ENCODE data around the gene C6orf47. TPM values are rescaled to one million over a fixed set of nuclear protein-coding genes. Genes with fewer than 3 reads are reported as not detected.
A peak's percentile ranks its signal among the peaks of the same experiment; 100 is the strongest.

Gene C6orf47
- total and polyA plus RNA-seq, 2 donors (not counting 3 experiments of a cell fraction or from before 2014, with no cell fraction given), result 5.8 to 12.8 TPM

GRCh38 chr6:31652925-31653724, 7.5 kb downstream of the C6orf47 start:
- DNase-seq (ENCODE audit: low read depth, low spot score) (no peak), FAIRE-seq (peak; percentile 97)
- Histone ChIP-seq H3K4me3 (replicated peaks in 1 of 3; ENCODE audit: insufficient read depth in 1 of 3, low read depth in 1 of 3, low read length in 3 of 3) (peak overlapping the region; percentile 23 to 80 (median 62)), H3K27ac (ENCODE audit: insufficient read depth, low read depth, low read length) (peak overlapping the region; percentile 83), H3K4me2 (ENCODE audit: insufficient read depth, low read length) (peak overlapping the region; percentile 32), H3K36me3 (ENCODE audit: control insufficient read depth in 2 of 2, extremely low read depth in 1 of 2, insufficient read depth in 2 of 2, low read length in 2 of 2) (peaks cover 6 to 15% of the 10 kb centered on the region in 2 experiments), H4K20me1 (replicated peaks; ENCODE audit: control insufficient read depth, extremely low read depth, insufficient read depth, low read length) (no peaks in the 10 kb centered on the region), H3K9me3 (replicated peaks; ENCODE audit: control insufficient read depth, insufficient read depth, low read length) (no peaks in the 10 kb centered on the region), H3K9me1 (replicated peaks; ENCODE audit: control insufficient read depth, extremely low read depth, insufficient read depth, low read length) (no peaks in the 10 kb centered on the region), H3K79me2 (ENCODE audit: control insufficient read depth, insufficient read depth, low read length) (peaks cover 29% of the 10 kb centered on the region), H3K9ac (replicated peaks; ENCODE audit: extremely low read depth, insufficient read depth, low read length) (peak overlapping the region; percentile 94), H3K4me1 (ENCODE audit: control insufficient read depth, extremely low read depth, insufficient read depth, low read length) (peaks cover 23% of the 10 kb centered on the region), H3K27me3 (ENCODE audit: control insufficient read depth in 2 of 2, insufficient read depth in 2 of 2, low read length in 2 of 2) (no peaks in the 10 kb centered on the region), H2AFZ (ENCODE audit: low read depth, low read length) (peak overlapping the region; percentile 61)
- CTCF ChIA-PET, result interaction anchor here (0.7 to 4.0 kb wide), 11 partner anchors 9 to 299 kb away, joined by 3 to 38 read pairs (median 3); partner anchors contain the start of genes C6orf47, GPANK1, HSPA1B and PRRC2A
- intact Hi-C loops (cut with micrococcal nuclease), result loop anchor here (1.0 to 2.0 kb wide), 9 partner anchors 7 to 210 kb away; partner anchors contain the start of genes ABHD16A, C6orf47, HSPA1B and NFKBIL1
- TSS peak; percentile 71 for BruUV-seq (replicated peaks)
- dilution Hi-C loops (cut with MboI; ENCODE audit: extremely low pct_ligation_motif_present, low sequenced_read_pairs), result no loop called here
- TF ChIP-seq MYC (IDR thresholded peaks at IDR 0.05; ENCODE audit: low read depth, low read length), result no peak
- peak; percentile 22 for TF ChIP-seq POLR2AphosphoS5 (IDR thresholded peaks at IDR 0.05; ENCODE audit: insufficient read depth, low read depth, low read length)
- POLR2A ChIA-PET, result interaction anchor here (0.5 to 2.2 kb wide), 6 partner anchors 8 to 35 kb away, joined by 3 to 13 read pairs (median 4); partner anchors contain the start of genes C6orf47 and GPANK1

GRCh38 chr6:31651602-31652191, 8.9 kb downstream of the C6orf47 start:
- no TSS peak for BruUV-seq (replicated peaks)
- peaks cover 9 to 25% of the 10 kb centered on the region in 2 experiments for H3K36me3 ChIP-seq (ENCODE audit: control insufficient read depth in 2 of 2, extremely low read depth in 1 of 2, insufficient read depth in 2 of 2, low read length in 2 of 2)
- H4K20me1 ChIP-seq (replicated peaks; ENCODE audit: control insufficient read depth, extremely low read depth, insufficient read depth, low read length), result no peaks in the 10 kb centered on the region
- H2AFZ ChIP-seq (ENCODE audit: low read depth, low read length), result peak overlapping the region; percentile 16
- H3K9ac ChIP-seq (replicated peaks; ENCODE audit: extremely low read depth, insufficient read depth, low read length), result peak overlapping the region; percentile 94
- ChIA-PET POLR2A (interaction anchor here (0.7 to 2.2 kb wide), 5 partner anchors 9 to 29 kb away, joined by 3 to 13 read pairs (median 5); partner anchors contain the start of genes C6orf47 and GPANK1), CTCF (interaction anchor here (0.6 to 4.0 kb wide), 17 partner anchors 8 to 239 kb away, joined by 3 to 38 read pairs (median 3); partner anchors contain the start of genes C6orf47, GPANK1, HSPA1B and PRRC2A)
- H3K27me3 ChIP-seq (ENCODE audit: control insufficient read depth in 2 of 2, insufficient read depth in 2 of 2, low read length in 2 of 2), result no peaks in the 10 kb centered on the region
- H3K4me1 ChIP-seq (ENCODE audit: control insufficient read depth, extremely low read depth, insufficient read depth, low read length), result peaks cover 18% of the 10 kb centered on the region
- peaks cover 27% of the 10 kb centered on the region for H3K79me2 ChIP-seq (ENCODE audit: control insufficient read depth, insufficient read depth, low read length)
- TF ChIP-seq CTCF (IDR thresholded peaks at IDR 0.05; ENCODE audit: extremely low read depth in 1 of 2, insufficient read depth in 1 of 2, low read depth in 1 of 2, low read length in 2 of 2) (no peak), EZH2 (IDR thresholded peaks at IDR 0.05; ENCODE audit: borderline replicate concordance, low read depth, low read length, severe bottlenecking) (no peak), GATA2 (IDR thresholded peaks at IDR 0.05; ENCODE audit: insufficient read depth, insufficient read length, low read depth, low read length) (no peak), JUN (IDR thresholded peaks at IDR 0.05; ENCODE audit: borderline replicate concordance, insufficient read depth, insufficient read length, low read depth) (no peak), POLR2AphosphoS5 (IDR thresholded peaks at IDR 0.05; ENCODE audit: insufficient read depth, low read depth, low read length) (no peak), POLR2A (IDR thresholded peaks at IDR 0.05; ENCODE audit: low read depth, low read length) (no peak), FOS (IDR thresholded peaks at IDR 0.05; ENCODE audit: borderline replicate concordance, insufficient read depth, low read length) (no peak)
- TF ChIP-seq, protein P1, sequence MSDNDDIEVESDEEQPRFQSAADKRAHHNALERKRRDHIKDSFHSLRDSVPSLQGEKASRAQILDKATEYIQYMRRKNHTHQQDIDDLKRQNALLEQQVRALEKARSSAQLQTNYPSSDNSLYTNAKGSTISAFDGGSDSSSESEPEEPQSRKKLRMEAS (IDR thresholded peaks at IDR 0.05; ENCODE audit: insufficient read depth, insufficient read length), result no peak
- H3K4me2 ChIP-seq (ENCODE audit: insufficient read depth, low read length), result peak overlapping the region; percentile 71
- FAIRE-seq (no peak), DNase-seq (ENCODE audit: low read depth, low spot score) (peak; percentile 84)
- peak overlapping the region; percentile 11 to 80 (median 62) for H3K4me3 ChIP-seq (replicated peaks in 1 of 3; ENCODE audit: insufficient read depth in 1 of 3, low read depth in 1 of 3, low read length in 3 of 3)
- no peaks in the 10 kb centered on the region for H3K9me1 ChIP-seq (replicated peaks; ENCODE audit: control insufficient read depth, extremely low read depth, insufficient read depth, low read length)
- H3K9me3 ChIP-seq (replicated peaks; ENCODE audit: control insufficient read depth, insufficient read depth, low read length), result no peaks in the 10 kb centered on the region
- peak overlapping the region; percentile 83 for H3K27ac ChIP-seq (ENCODE audit: insufficient read depth, low read depth, low read length)
- dilution Hi-C loops (cut with MboI; ENCODE audit: extremely low pct_ligation_motif_present, low sequenced_read_pairs) (no loop called here), intact Hi-C loops (cut with micrococcal nuclease) (loop anchor here (1.0 to 2.0 kb wide), 9 partner anchors 9 to 212 kb away; partner anchors contain the start of genes ABHD16A, C6orf47, HSPA1B and NFKBIL1)

All from endothelial cell of umbilical vein (primary cell).